GM21576 (cell line): ENCODE measurements around the gene PIP4K2C.

Experiments used
- ATAC-seq: cut with Tn5 transposase; IDR thresholded peaks from one replicate; pipeline ENCODE4 v1.9.1; 2021; ENCODE audit warnings: mild to moderate bottlenecking, moderate library complexity; ENCODE audit not compliant: unreplicated experiment

PIP4K2C gene

GRCh38 chr12:57590864-57591781 lies at the start of gene PIP4K2C:
TSS of gene PIP4K2C (plus strand) at chr12:57591192. CDS start at chr12:57591290, 98 bp downstream.
- peak; percentile 89 for ATAC-seq

GRCh38 chr12:57541717-57542116 lies 49.3 kb upstream of the PIP4K2C start:
- no peak for ATAC-seq

GRCh38 chr12:57543581-57543980 lies 47.4 kb upstream of the PIP4K2C start:
- ATAC-seq: no peak

- ATAC-seq: no peak
These were observed 45.1 kb upstream of the PIP4K2C start for GRCh38 chr12:57545809-57546437.

- peak; percentile 98 for ATAC-seq
These were observed 44.3 kb upstream of the PIP4K2C start, which contains the start of gene DCTN2 for GRCh38 chr12:57546438-57547287. TSS of gene DCTN2 (minus strand) at chr12:57547192. CDS start at chr12:57547063, 129 bp downstream.

- no peak for ATAC-seq
These were observed 43.5 kb upstream of the PIP4K2C start for GRCh38 chr12:57547288-57548012.

- ATAC-seq: no peak
These were observed 43.0 kb upstream of the PIP4K2C start for GRCh38 chr12:57548013-57548315.

- no peak for ATAC-seq
These were observed 42.5 kb upstream of the PIP4K2C start for GRCh38 chr12:57548488-57548887.

- ATAC-seq: no peak
These were observed 41.6 kb upstream of the PIP4K2C start for GRCh38 chr12:57549203-57549908.

GRCh38 chr12:57549909-57550640 lies 40.9 kb upstream of the PIP4K2C start, which contains the start of gene KIF5A:
TSS of gene KIF5A (plus strand) at chr12:57550044. CDS start at chr12:57550272, 228 bp downstream.
- ATAC-seq: no peak

- ATAC-seq: no peak
These were observed 40.1 kb upstream of the PIP4K2C start for GRCh38 chr12:57550641-57551549.

GRCh38 chr12:57551637-57552305 lies 39.2 kb upstream of the PIP4K2C start:
- ATAC-seq: no peak

- no peak for ATAC-seq
These were observed 38.7 kb upstream of the PIP4K2C start for GRCh38 chr12:57552306-57552651.

- ATAC-seq: no peak
These were observed 38.1 kb upstream of the PIP4K2C start for GRCh38 chr12:57552835-57553313.

GRCh38 chr12:57553343-57554202 lies 37.4 kb upstream of the PIP4K2C start:
- no peak for ATAC-seq

- ATAC-seq: no peak
These were observed 36.5 kb upstream of the PIP4K2C start for GRCh38 chr12:57554453-57554852.

GRCh38 chr12:57554897-57555296 lies 36.1 kb upstream of the PIP4K2C start:
- no peak for ATAC-seq
